SU-DHL-6 (cell line): Measurements from ENCODE around the gene EML4.

ENCODE experiments used
- H2AFZ ChIP-seq: fragments of 200-600 bp; sonication (generic); 2 replicates; pipeline ENCODE4 v1.6.1; 2014; ENCODE audit warnings: low read depth, mild to moderate bottlenecking, moderate library complexity, mixed read lengths, antibody characterized with exemption, low read length; ENCODE audit not compliant: severe bottlenecking
- H3F3A ChIP-seq: fragments of 200-600 bp; shearing (Covaris generic); 2 replicates; pipeline ENCODE4 v1.6.0; 2016; ENCODE audit warnings: antibody characterized with exemption, mild to moderate bottlenecking; ENCODE audit not compliant: insufficient read depth
- H3K27ac ChIP-seq: fragments of 200-600 bp; sonication (generic); 2 replicates; pipeline ENCODE4 v1.5.1; 2016; ENCODE audit warnings: low read depth, mild to moderate bottlenecking, low read length, moderate library complexity, mixed read lengths
- H3K27me3 ChIP-seq: fragments of 200-600 bp; sonication (generic), shearing (Covaris generic); 2 replicates; pipeline ENCODE4 v1.6.0; 2014; ENCODE audit warnings: mild to moderate bottlenecking, low read length
- H3K36me3 ChIP-seq: fragments of 200-600 bp; sonication (generic); 2 replicates; pipeline ENCODE4 v1.6.1; 2014; ENCODE audit warnings: mild to moderate bottlenecking, low read length, mixed read lengths
- H3K4me2 ChIP-seq: fragments of 300-600, 200-600 bp; shearing (Covaris generic), sonication (generic); 2 replicates; pipeline ENCODE4 v1.6.0; 2014; ENCODE audit warnings: low read length, low read depth, mild to moderate bottlenecking; ENCODE audit not compliant: poor library complexity, severe bottlenecking
- H3K4me3 ChIP-seq: fragments of 200-600 bp; sonication (generic); 2 replicates; pipeline ENCODE4 v1.5.1; 2014; ENCODE audit warnings: antibody characterized with exemption, low read length, mild to moderate bottlenecking, mixed read lengths; ENCODE audit not compliant: insufficient read depth, poor library complexity, severe bottlenecking
- H3K79me2 ChIP-seq: fragments of 200-600 bp; sonication (generic); 2 replicates; pipeline ENCODE4 v1.6.1; 2014; ENCODE audit warnings: mild to moderate bottlenecking, low read length, moderate library complexity; ENCODE audit not compliant: insufficient read depth
- H3K9ac ChIP-seq: fragments of 200-600 bp; sonication (generic); 2 replicates; pipeline ENCODE4 v1.7.0; 2014; ENCODE audit warnings: mild to moderate bottlenecking, low read length
- H3K9me2 ChIP-seq: fragments of 200-600 bp; sonication (generic); replicated peaks from 2 replicates; pipeline ENCODE4 v1.6.1; 2014; ENCODE audit warnings: low read length; ENCODE audit not compliant: insufficient read depth
- H3K9me3 ChIP-seq: fragments of 200-600 bp; sonication (generic); 2 replicates; pipeline ENCODE4 v1.6.1; 2014; ENCODE audit warnings: low read length, mixed read lengths; ENCODE audit not compliant: insufficient read depth
- H4K20me1 ChIP-seq: fragments of 200-600 bp; sonication (generic); 2 replicates; pipeline ENCODE4 v1.6.1; 2014; ENCODE audit warnings: low read depth, mild to moderate bottlenecking, antibody characterized with exemption, low read length, moderate library complexity, mixed read lengths
- CTCF ChIP-seq: fragments of 200-600 bp; sonication (generic); IDR thresholded peaks from one replicate; pipeline ENCODE4 v1.5.1; 2017; ENCODE audit warnings: antibody characterized with exemption, mild to moderate bottlenecking, low read length, moderate library complexity; ENCODE audit not compliant: insufficient read depth, poor library complexity, severe bottlenecking
- EZH2phosphoT487 ChIP-seq: fragments of 200-600 bp; sonication (generic), shearing (Covaris generic); conservative IDR thresholded peaks from 2 replicates; pipeline ENCODE4 v1.6.1; 2018; ENCODE audit warnings: mild to moderate bottlenecking, antibody characterized with exemption, low read length, moderate library complexity, mixed read lengths

Gene EML4

DNA sequence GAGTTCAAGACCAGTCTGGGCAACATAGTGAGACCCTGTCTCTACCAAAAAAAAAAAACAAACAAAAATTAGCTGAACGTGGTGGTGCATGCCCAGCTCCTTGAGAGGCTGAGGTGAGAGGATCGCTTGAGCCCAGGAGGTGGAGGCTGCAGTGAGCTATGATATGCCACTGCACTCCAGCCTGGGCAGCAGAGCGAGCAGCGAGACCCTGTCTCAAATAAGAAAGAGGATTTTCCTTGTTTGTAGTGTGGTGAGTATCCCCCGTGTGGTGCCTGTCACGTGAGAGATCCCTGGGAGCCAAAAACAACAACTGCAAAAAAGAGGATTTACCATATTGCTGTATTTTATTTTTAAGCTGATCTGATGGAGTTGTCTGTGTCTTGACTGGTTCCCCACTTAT, 9.2 kb downstream of the EML4 start:
- no peak overlapping the region for H3K9ac ChIP-seq
- no peak overlapping the region for H3K4me3 ChIP-seq
- no peak overlapping the region for H3K4me2 ChIP-seq
- H3F3A ChIP-seq = no peaks in the 10 kb centered on the region
- TF ChIP-seq EZH2phosphoT487 (no peak), CTCF (no peak)
- no peak overlapping the region for H2AFZ ChIP-seq
- H3K79me2 ChIP-seq = peaks cover 73% of the 10 kb centered on the region
- no peaks in the 10 kb centered on the region for H3K36me3 ChIP-seq
- no peaks in the 10 kb centered on the region for H3K27me3 ChIP-seq
- H3K27ac ChIP-seq = no peak overlapping the region
- H3K9me3 ChIP-seq = no peaks in the 10 kb centered on the region
- peaks cover 12% of the 10 kb centered on the region; the same call in 1 of the 2 replicates for H4K20me1 ChIP-seq
- no peaks in the 10 kb centered on the region for H3K9me2 ChIP-seq

DNA sequence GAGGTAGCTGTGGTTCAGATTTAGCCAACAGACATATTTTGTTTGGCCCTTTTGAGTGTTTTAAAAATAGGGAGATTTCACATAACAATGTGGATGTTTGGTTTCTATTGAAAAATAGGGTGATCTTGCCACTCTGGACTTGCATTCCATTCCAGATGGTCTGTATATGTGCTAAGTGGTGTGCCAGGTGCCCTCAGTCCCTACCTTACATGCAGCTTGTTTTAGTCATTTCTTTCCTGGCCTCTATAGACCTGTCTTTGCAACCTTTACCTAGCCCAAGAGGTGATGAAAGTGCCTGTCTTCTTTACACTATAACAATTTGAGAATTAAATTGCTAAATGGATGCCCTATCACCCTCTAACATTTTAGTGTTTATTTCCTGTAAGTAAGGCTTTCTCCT, 11.1 kb downstream of the EML4 start:
- Histone ChIP-seq H4K20me1 (peaks cover 12% of the 10 kb centered on the region; the same call in 1 of the 2 replicates), H2AFZ (no peak overlapping the region), H3K27ac (no peak overlapping the region), H3K9ac (no peak overlapping the region), H3K4me3 (no peak overlapping the region), H3K27me3 (no peaks in the 10 kb centered on the region), H3K9me2 (no peaks in the 10 kb centered on the region), H3F3A (no peaks in the 10 kb centered on the region), H3K9me3 (no peaks in the 10 kb centered on the region), H3K4me2 (no peak overlapping the region), H3K79me2 (peaks cover 84% of the 10 kb centered on the region), H3K36me3 (no peaks in the 10 kb centered on the region)
- no peak for TF ChIP-seq CTCF
- no peak for TF ChIP-seq EZH2phosphoT487

DNA sequence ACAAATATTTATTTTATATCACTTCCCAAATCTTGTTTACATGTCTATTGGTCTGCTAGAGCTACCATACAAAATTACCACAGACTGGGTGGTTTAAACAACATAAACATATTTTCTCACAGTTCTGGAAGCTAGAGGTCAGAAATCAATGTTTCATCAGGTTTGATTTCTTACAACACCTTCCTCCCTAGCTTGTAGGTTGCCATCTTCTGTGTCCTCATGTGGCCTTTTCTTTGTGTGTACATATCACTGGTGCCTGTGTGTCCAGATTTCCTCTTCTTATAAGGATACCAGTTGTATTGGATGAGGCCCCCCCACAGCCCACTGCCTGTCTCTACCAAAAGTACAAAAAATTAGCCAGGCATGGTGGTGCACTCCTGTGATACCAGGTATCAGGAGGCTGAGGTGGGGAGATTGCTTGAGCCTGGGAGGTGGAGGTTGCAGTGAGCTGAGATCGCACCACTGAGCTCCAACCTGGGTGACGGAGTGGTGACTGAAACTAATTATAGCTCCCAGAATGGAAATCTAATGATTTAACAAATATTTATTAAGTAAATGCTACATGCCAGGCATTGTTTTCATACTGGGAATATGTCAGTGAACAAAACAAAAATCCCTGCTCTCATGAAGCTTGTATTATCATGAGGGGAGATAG, 13.6 kb downstream of the EML4 start:
- peaks cover 8% of the 10 kb centered on the region; the same call in 1 of the 2 replicates for H4K20me1 ChIP-seq
- no peak overlapping the region for H2AFZ ChIP-seq
- H3K36me3 ChIP-seq = no peaks in the 10 kb centered on the region
- H3K27ac ChIP-seq = no peak overlapping the region
- peaks cover 84% of the 10 kb centered on the region for H3K79me2 ChIP-seq
- H3K27me3 ChIP-seq = no peaks in the 10 kb centered on the region
- H3K9me2 ChIP-seq = no peaks in the 10 kb centered on the region
- no peaks in the 10 kb centered on the region for H3F3A ChIP-seq
- peak overlapping the region; percentile 24 for H3K4me2 ChIP-seq
- no peak overlapping the region for H3K9ac ChIP-seq
- H3K9me3 ChIP-seq = no peaks in the 10 kb centered on the region
- TF ChIP-seq CTCF (no peak), EZH2phosphoT487 (no peak)
- H3K4me3 ChIP-seq = no peak overlapping the region
